Ovary (tissue), 3 donors: ENCODE results near the gene KIAA1671.

ENCODE experiments used
- CTCF ChIP-seq, 3 donors: fragments of 450-650 bp in 2 of 3; fragments of 200-600 bp in 1 of 3; IDR thresholded peaks; one replicate each; pipeline versions ENCODE4 v1.5.1 to v1.8.0; 2016 to 2022; ENCODE audit warnings: antibody characterized with exemption in 3 of 3, mild to moderate bottlenecking in 1 of 3
- EP300 ChIP-seq: sonication (generic); formaldehyde crosslinking; IDR thresholded peaks from one replicate; pipeline ENCODE4 v1.6.1; 2017; ENCODE audit warnings: antibody characterized with exemption
- POLR2A ChIP-seq: fragments of 450-650 bp; IDR thresholded peaks from one replicate; pipeline ENCODE4 v1.6.1; 2017; ENCODE audit warnings: antibody characterized with exemption, mild to moderate bottlenecking, moderate library complexity
- donor health status: DM: no; HTN: no; CAD: no.

- TF ChIP-seq CTCF (IDR thresholded peaks at IDR 0.05) (no peak), EP300 (no peak), POLR2A (no peak)
Observed at GRCh38 chr22:25144522-25144921, 192.0 kb downstream of the KIAA1671 start.
